Endothelial cell of umbilical vein (primary cell): Measurements from ENCODE around the gene NFATC1. TPM values are rescaled to one million over a fixed set of nuclear protein-coding genes. Genes with fewer than 3 reads are reported as not detected.

ENCODE experiments used
- BruUV-seq: library from RNA; stranded (reverse); fragments of 400-500 nt; replicated peaks from 2 replicates; lab custom pipeline; 2021; lab: Mats Ljungman, UMichigan
- CTCF ChIA-PET: fragments of 300-600, 350-600 bp; sonication (Branson Sonifier 250); formaldehyde crosslinking; loops from one replicate; lab custom pipeline; 2021; ENCODE audit warnings: antibody characterized with exemption, inconsistent platforms; lab: Charles Lee
- POLR2A ChIA-PET: fragments of 300-600, 350-600 bp; sonication (Branson Sonifier 250); formaldehyde crosslinking; loops from one replicate; lab custom pipeline; 2021; ENCODE audit warnings: antibody characterized with exemption, inconsistent platforms; lab: Charles Lee
- DNase-seq: peaks from one replicate; pipeline ENCODE4 v3.0.0-alpha.2; 2011; ENCODE audit warnings: low read depth, low spot score
- FAIRE-seq: peaks from 2 replicates; lab custom pipeline; 2011; peaks lifted over from hg19 to GRCh38; lab: Jason Lieb, UNC
- H2AFZ ChIP-seq: 2 replicates; pipeline ENCODE4 v1.6.0; 2012; ENCODE audit warnings: low read depth, low read length, control low read depth, inconsistent platforms
- H3K27ac ChIP-seq: 2 replicates; pipeline ENCODE4 v1.5.1; 2011; ENCODE audit warnings: low read depth, mild to moderate bottlenecking, control low read depth, low read length, moderate library complexity; ENCODE audit not compliant: insufficient read depth
- H3K27me3 ChIP-seq, 2 experiments: 2 replicates each; pipeline versions ENCODE4 v1.6.0 to v1.6.1; 2011; ENCODE audit warnings: low read length in 2 of 2, mixed read lengths in 1 of 2; ENCODE audit not compliant: control insufficient read depth in 2 of 2, insufficient read depth in 2 of 2
- H3K36me3 ChIP-seq, 2 experiments: 2 replicates in 1 of 2; 3 replicates in 1 of 2; pipeline ENCODE4 v1.5.1; 2011; ENCODE audit warnings: low read length in 2 of 2, mild to moderate bottlenecking in 1 of 2, moderate library complexity in 1 of 2; ENCODE audit not compliant: control insufficient read depth in 2 of 2, insufficient read depth in 2 of 2; ENCODE audit errors: extremely low read depth in 1 of 2
- H3K4me1 ChIP-seq: 3 replicates; pipeline ENCODE4 v1.5.1; 2011; ENCODE audit warnings: mild to moderate bottlenecking, low read length; ENCODE audit not compliant: control insufficient read depth, insufficient read depth; ENCODE audit errors: extremely low read depth
- H3K4me2 ChIP-seq: 2 replicates; pipeline ENCODE4 v1.6.1; 2011; ENCODE audit warnings: low read length, control low read depth, mixed read lengths; ENCODE audit not compliant: insufficient read depth
- H3K4me3 ChIP-seq, 3 experiments: fragments of 200-600 bp in 1 of 3; sonication (generic), shearing (Covaris generic) in 1 of 3; replicated peaks in 1 of 3; 2 replicates each; pipeline ENCODE4 v1.5.1; 2011 to 2016; ENCODE audit warnings: control low read depth in 3 of 3, low read length in 3 of 3, mild to moderate bottlenecking in 2 of 3, inconsistent platforms in 1 of 3, low read depth in 1 of 3, moderate library complexity in 1 of 3; ENCODE audit not compliant: insufficient read depth in 1 of 3
- H3K79me2 ChIP-seq: 2 replicates; pipeline ENCODE4 v1.6.0; 2012; ENCODE audit warnings: low read length, inconsistent platforms; ENCODE audit not compliant: control insufficient read depth, insufficient read depth
- H3K9ac ChIP-seq: replicated peaks from 2 replicates; pipeline ENCODE3; 2011; ENCODE audit warnings: low read length, control low read depth; ENCODE audit not compliant: insufficient read depth; ENCODE audit errors: extremely low read depth
- H3K9me1 ChIP-seq: replicated peaks from 3 replicates; pipeline ENCODE4 v1.6.0; 2011; ENCODE audit warnings: mild to moderate bottlenecking, low read length; ENCODE audit not compliant: control insufficient read depth, insufficient read depth; ENCODE audit errors: extremely low read depth
- H3K9me3 ChIP-seq: replicated peaks from 2 replicates; pipeline ENCODE4 v1.5.1; 2012; ENCODE audit warnings: low read length, inconsistent platforms; ENCODE audit not compliant: control insufficient read depth, insufficient read depth
- H4K20me1 ChIP-seq: replicated peaks from 2 replicates; pipeline ENCODE3; 2011; ENCODE audit warnings: mild to moderate bottlenecking, low read length; ENCODE audit not compliant: control insufficient read depth, insufficient read depth; ENCODE audit errors: extremely low read depth
- CTCF ChIP-seq, 2 donors: IDR thresholded peaks; 1 replicate in 1 of 2; 2 replicates in 1 of 2; pipeline ENCODE4 v1.5.1; 2011; ENCODE audit warnings: low read length in 2 of 2, mild to moderate bottlenecking in 2 of 2, moderate library complexity in 2 of 2, control low read depth in 1 of 2, inconsistent platforms in 1 of 2, low read depth in 1 of 2; ENCODE audit not compliant: insufficient read depth in 1 of 2; ENCODE audit errors: extremely low read depth in 1 of 2
- FOS ChIP-seq: IDR thresholded peaks from 2 replicates; pipeline ENCODE4 v1.6.1; 2011; ENCODE audit warnings: mild to moderate bottlenecking, low read length, moderate library complexity, borderline replicate concordance; ENCODE audit not compliant: insufficient read depth
- GATA2 ChIP-seq: IDR thresholded peaks from 2 replicates; pipeline ENCODE4 v1.7.0; 2011; ENCODE audit warnings: low read depth, mild to moderate bottlenecking, moderate library complexity, mixed read lengths, low read length; ENCODE audit not compliant: insufficient read length, insufficient read depth
- JUN ChIP-seq: IDR thresholded peaks from 2 replicates; pipeline ENCODE4 v1.6.1; 2011; ENCODE audit warnings: borderline replicate concordance, low read depth; ENCODE audit not compliant: insufficient read length, insufficient read depth
- MYC ChIP-seq: IDR thresholded peaks from one replicate; pipeline ENCODE4 v1.6.1; 2011; ENCODE audit warnings: mild to moderate bottlenecking, low read depth, low read length
- POLR2A ChIP-seq: IDR thresholded peaks from 2 replicates; pipeline ENCODE4 v1.6.1; 2012; ENCODE audit warnings: low read depth, mild to moderate bottlenecking, control low read depth, low read length
- POLR2AphosphoS5 ChIP-seq: IDR thresholded peaks from 2 replicates; pipeline ENCODE4 v1.6.1; 2012; ENCODE audit warnings: low read depth, mild to moderate bottlenecking, control low read depth, low read length, moderate library complexity; ENCODE audit not compliant: insufficient read depth
- dilution Hi-C: fragments of 300-500 bp; cut with MboI; formaldehyde crosslinking; loops from one replicate; pipeline ENCODE4 v1.15.0; 2019; ENCODE audit warnings: low sequenced_read_pairs; ENCODE audit not compliant: extremely low pct_ligation_motif_present
- intact Hi-C: fragments of 100-400 bp; cut with micrococcal nuclease; formaldehyde crosslinking; loops from one replicate; pipeline ENCODE4 v1.10.0; 2022
- polyA plus RNA-seq, 4 experiments: library from polyadenylated mRNA; depleted of rRNA in 3 of 4; stranded (reverse) in 3 of 4; unstranded in 1 of 4; fragments of >200 nt; gene quantifications; 2 replicates each; pipeline versions ENCODE4 v1.2.1 to v1.2.3, GENCODE V29; 2011 to 2012; ENCODE audit warnings: missing spikeins in 1 of 4
- total RNA-seq: library from RNA; stranded (reverse); gene quantifications from 2 replicates; pipeline ENCODE4 v1.2.3, GENCODE V29; 2021

Gene NFATC1
- total and polyA plus RNA-seq, 2 donors (not counting 3 experiments of a cell fraction or from before 2014, with no cell fraction given): 11.1 to 30.0 TPM

GRCh38 chr18:79512461-79513380 is 117.0 kb downstream of the NFATC1 start:
- intact Hi-C loops: no loop called here
- dilution Hi-C loops: no loop called here
- no peaks in the 10 kb centered on the region for H3K9me3 ChIP-seq
- H3K4me1 ChIP-seq: peaks cover 9% of the 10 kb centered on the region
- no peak overlapping the region for H3K4me2 ChIP-seq
- no peaks in the 10 kb centered on the region for H3K27me3 ChIP-seq
- CTCF ChIA-PET: no interaction called here
- POLR2A ChIA-PET: no interaction called here
- H3K4me3 ChIP-seq: no peak overlapping the region
- peaks cover 0 to 11% of the 10 kb centered on the region in 2 experiments for H3K36me3 ChIP-seq
- no peak overlapping the region for H3K27ac ChIP-seq
- no peak overlapping the region for H2AFZ ChIP-seq
- no peak overlapping the region for H3K9ac ChIP-seq
- TF ChIP-seq POLR2AphosphoS5 (no peak), MYC (no peak), CTCF (IDR thresholded peaks at IDR 0.05; ENCODE audit: extremely low read depth in 1 of 2, insufficient read depth in 1 of 2, low read depth in 1 of 2, low read length in 2 of 2) (no peak), JUN (no peak), FOS (no peak), GATA2 (no peak), POLR2A (no peak)
- no TSS peak for BruUV-seq
- H4K20me1 ChIP-seq: no peaks in the 10 kb centered on the region
- no peak for FAIRE-seq
- no peak for DNase-seq
- no peaks in the 10 kb centered on the region for H3K9me1 ChIP-seq
- no peaks in the 10 kb centered on the region for H3K79me2 ChIP-seq
